Hematopoietic multipotent progenitor cell (in vitro differentiated cells): Measurements from ENCODE around the gene PRKCZ. TPM values are rescaled to one million over a fixed set of nuclear protein-coding genes. Genes with fewer than 3 reads are reported as not detected.

ENCODE experiments used
- DNase-seq, 3 donors: peaks; one replicate each; pipeline ENCODE4 v3.0.0-alpha.2; 2011 to 2015; ENCODE audit warnings: low read depth in 2 of 3, low spot score in 2 of 3
- total RNA-seq: library from RNA; depleted of rRNA; stranded (reverse); fragments of >200 nt; gene quantifications from one replicate; pipeline ENCODE4 v1.2.3, GENCODE V29; 2012

PRKCZ gene
- total RNA-seq, 1 donor = 24.8 TPM

GRCh38 chr1:2185880-2186855 is 136.0 kb downstream of the PRKCZ start:
- no peak for DNase-seq

DNA sequence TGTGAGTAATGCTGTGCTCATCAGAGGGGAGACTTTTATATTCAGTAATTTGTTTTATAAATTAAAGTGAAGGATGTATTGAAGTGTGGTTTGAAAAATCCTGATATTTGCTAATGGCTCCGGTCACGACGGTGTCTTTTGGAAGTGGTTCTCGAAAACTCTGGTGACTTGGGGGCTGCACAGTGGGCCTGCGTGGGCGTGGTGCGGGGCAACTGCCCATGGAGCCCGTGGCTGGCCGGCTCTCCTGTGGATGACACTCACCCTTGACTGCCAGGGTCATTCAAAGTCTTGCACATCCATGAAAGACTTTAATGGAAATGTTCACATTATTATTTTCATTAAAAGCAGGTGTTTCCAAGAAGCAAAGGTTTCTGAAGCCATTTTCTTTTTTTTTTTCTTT is 136.7 kb downstream of the PRKCZ start:
- DNase-seq = no peak

DNA sequence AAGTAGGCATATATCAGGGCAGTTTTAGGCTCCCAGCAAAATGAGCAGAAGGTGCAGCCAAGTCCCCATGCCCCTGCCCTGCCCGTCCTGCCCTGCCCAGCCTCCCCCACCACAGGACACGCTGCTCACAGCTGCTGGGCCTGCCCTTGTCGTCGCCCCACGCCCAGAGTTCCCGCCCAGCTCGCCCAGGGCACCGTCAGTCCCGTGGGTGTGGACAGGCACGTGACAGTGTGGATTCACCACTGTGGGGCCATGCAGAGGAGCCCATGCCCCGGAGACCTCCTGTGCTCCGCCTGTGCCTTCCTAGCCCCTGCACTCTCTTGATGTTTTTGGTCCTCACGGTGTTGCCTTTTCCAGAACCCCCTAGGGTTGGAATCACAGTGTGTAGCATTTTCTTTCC is 137.4 kb downstream of the PRKCZ start:
- DNase-seq = no peak

DNA sequence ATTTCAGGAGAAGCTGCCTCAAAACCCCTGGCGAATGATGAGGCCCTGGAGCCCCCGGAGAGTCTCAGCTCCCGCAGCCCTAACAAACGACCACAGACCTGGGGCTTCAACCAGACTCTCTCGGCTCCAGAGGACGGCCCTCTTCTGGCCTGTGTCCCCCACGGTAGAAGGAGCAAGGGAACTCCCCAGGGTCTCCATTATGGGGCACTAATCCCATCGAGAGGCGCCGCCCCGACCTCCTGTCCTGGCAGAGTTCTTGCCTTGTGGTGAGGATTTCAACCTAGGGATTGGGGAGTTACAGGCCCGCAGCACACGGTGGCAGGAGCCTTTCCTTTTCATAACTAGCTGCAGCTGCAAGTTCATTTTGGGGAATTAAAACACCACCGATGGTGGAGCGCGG is 138.1 kb downstream of the PRKCZ start:
- no peak for DNase-seq

DNA sequence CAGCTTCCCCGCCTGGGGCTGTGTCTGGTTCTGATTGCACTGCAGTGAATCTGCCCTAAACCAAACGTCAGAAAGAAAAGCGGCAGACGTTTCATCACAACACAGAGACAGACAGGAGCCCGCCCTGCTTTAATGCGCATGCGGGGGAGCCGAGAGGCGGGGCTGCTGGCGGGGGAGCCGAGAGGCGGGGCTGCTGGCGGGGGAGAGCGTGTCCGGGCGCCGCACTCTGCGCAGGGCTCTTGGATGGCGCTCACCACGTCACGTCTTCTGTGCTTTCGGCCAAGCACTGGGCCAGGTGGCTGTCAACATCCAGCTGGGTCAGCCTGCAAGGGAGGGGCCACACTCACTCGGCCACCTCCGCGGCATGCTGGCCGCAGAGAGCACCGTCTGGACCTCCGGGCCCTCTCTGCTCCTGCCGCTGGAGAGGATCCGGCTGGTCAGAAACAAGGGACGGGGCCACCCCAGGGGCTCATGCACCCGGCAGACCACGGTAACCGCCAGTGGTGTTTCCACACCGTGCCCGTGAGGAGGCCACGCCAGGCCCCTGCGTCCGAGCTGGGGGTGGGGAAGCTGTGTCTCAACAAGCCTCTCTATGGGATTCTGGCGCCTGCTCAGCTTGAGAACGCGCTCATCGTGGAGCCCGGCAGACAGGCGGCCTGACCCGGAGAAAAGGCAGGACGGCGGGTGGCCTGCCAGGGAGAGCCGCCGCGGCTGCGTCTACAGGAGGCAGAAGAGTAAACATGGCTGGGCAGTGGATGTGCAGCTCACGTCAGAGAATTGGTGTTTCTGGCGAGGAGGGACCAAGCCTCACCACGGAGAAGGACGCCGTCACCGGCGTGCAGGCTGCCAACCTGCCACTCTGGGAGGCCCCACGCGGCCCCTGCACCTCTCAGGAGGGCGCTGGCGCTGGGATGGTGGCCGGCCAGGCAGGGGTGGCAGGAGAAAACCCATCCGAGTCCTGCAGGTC is 139.5 kb downstream of the PRKCZ start:
- DNase-seq = peak in 2 of 3 donors; percentile 78 to 90

DNA sequence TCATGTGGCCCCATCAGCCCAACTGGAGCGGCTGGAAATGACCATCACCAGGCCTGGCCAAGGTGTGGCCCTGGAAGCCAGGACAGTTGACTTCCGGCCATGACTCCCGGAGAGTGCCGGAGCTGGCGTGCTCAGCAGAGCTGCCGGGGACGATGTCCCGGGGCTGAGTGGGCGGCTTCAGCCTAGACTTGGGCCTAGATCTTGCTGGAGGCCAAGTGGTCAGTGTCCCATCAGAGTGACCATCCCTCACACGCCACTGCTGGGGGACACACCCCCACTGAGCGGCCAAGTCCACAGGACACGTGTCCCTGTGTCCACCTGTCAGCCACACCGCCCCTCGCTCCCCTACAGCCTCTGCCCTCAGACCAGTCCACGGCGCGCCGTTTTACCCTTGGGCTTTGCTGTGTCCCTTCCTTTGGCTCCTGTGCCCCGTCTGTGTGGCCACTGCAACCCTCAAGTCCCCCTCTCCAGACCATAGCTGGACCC is 140.3 kb downstream of the PRKCZ start:
- no peak for DNase-seq

- no peak for DNase-seq
Observed at GRCh38 chr1:2192031-2192995, 142.1 kb downstream of the PRKCZ start.

GRCh38 chr1:2193514-2194281 is 143.5 kb downstream of the PRKCZ start:
- no peak for DNase-seq

DNA sequence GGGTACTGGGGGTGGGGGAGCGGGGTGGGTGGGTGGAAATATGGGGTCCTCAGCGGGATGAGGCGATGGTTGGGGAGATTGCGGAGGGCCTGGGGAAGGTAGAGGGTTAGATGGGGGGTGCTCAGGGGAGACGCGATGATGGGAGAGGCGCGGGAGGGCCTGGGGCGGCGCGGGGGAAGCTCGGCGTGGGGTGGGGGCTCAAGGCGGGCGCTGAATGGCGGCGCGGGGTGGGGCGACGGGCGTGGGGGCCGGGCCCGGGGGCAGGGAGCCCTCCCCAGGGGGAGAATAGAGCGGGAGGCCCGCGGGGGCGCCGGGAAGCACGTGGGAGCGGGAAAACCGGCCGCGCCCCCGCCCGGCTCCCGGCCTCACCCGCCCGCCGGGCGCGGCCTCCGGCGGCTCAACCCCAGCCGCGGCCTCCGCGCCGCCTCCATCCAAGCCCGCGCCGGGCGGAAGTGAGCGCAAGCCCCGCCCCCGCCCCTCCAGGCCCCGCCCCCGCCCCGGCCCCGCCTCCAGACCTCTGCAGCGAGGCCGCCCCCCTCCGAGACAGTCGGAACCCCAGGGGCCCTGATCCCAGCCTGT is 144.2 kb downstream of the PRKCZ start, which contains the start of gene FAAP20:
TSS of gene FAAP20 (minus strand) at position 454 of the 579 bp plus-strand sequence. CDS start at position 431, 23 bp downstream.
- DNase-seq = peak in 1 of 3 donors; percentile 65

- DNase-seq = peak; percentile 83 to 87 (median 84)
Observed at GRCh38 chr1:2194898-2195673, 144.9 kb downstream of the PRKCZ start.

- DNase-seq = no peak
Observed at GRCh38 chr1:2195785-2196184, 145.6 kb downstream of the PRKCZ start.

- no peak for DNase-seq
Observed at GRCh38 chr1:2196901-2197638, 146.9 kb downstream of the PRKCZ start.

DNA sequence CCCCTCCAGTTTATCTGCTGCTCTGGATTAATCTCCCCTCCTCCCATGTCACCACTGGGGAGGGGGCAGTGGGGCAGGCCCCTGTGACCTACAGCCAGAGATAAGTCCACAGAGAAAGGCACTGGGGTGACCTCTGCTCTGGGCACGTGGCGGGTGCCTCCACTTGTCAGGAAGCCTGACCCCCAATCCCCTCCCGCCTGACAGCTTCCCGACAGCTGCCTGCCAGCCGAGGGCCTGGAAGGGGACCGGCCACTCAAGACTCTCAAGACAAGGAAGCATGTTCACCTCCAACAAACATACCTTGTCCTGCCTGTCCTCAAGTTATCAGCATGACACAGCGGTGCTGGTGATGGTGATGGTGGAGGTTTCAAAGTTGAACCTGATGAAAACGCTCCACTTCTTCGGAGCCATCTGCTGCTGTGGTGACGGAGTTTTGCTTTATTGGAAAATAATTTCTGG is 147.5 kb downstream of the PRKCZ start:
- no peak for DNase-seq

DNA sequence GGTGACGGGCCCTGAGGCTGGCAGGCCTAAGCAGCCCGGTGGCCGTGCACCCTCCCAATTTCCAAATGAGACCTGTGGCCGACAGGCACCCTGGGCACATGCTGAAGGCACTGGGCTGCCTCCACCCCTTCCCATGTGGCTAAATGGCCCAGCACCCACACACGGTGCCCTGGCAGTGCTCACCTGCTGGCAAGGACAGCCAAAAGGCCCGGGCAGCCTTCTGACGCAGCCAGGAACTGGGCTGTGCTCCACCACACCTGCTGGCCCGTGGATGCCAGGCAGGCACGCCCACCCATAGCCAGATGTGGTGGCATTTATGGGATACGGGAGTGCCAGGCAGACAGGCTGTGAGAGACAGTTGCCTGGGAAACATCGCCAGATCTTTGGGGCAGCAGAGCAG is 148.4 kb downstream of the PRKCZ start:
- DNase-seq = no peak

DNA sequence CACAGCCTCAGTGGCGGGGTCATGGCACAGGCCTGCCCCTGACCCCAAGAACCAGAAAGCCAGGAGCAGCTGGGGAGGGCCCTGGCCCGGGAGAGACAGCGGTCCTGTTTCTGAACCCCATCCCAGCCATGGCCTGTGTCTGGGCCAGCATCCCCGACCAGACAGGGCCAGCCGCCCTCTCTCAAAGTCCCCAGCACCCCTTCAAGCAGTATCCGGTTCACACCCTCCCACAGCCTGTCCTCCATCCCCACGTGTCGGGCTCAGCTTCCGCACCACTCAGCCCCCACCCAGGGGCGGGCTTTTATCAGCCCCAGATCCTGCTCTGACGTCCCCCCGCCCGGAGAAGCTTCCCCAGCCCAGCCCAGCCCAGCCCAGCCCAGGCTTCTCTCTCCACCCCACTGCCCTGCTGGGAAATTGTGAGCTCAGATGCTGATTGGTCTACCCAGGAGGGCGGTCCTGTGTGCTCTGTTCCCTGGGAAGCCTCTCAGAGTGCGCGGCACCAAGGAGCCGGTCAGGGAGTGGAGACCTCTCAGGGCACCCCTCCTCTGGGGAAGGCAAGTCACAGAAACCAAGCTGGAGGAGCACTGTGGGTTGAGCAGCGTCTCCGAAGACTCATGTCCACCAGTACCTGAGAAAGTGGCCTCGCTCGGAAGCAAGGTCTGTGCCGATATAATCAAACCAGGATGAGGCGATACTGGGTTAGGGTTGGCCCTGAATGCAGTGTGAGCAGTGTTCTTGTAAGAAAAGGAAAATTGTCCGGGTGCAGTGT is 149.0 kb downstream of the PRKCZ start:
- DNase-seq = peak in 2 of 3 donors; percentile 89 to 92

DNA sequence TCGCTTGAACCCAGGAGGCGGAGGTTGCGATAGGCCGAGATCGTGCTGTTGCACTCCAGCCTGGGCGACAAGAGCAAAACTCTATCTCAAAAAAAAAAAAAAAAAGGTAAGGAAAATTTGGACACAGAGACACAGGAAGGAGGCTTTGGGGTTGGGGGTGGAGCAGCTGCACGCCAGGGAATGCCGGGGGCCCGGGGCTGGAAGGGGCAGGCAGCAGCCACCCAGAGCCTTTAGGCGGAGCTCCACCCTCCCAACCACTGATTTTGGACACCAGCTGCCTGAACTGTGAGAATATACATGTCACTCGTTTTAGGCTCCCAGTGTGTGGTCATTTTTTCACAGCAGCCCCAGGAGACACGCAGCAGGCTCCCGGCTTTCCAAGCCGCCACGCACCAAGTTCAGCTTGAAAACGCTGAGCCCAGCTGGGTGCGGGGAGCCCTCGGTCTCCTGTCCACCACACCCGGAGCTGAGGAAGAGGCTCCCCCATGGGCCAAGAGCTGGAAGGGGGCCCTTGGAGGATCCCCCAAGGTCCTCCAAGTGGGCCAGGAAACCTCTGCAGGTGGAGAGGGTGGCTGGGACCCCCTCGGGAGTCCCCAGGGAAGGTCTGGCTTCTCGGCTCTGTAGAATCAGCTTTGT is 150.2 kb downstream of the PRKCZ start:
- no peak for DNase-seq
